MM.1S (cell line): ENCODE data around the gene DNER.
"Not testable (repeated sequence)": the region's sequence is repeated elsewhere in the genome, so short reads cannot be mapped to it uniquely, and the experiment has no call there.

Experiments
- DNase-seq: peaks from one replicate; pipeline ENCODE4 v3.0.0-alpha.2; 2015
- H2AFZ ChIP-seq: fragments of 300-600 bp; sonication (generic); 2 replicates; pipeline ENCODE4 v1.6.0; 2016; ENCODE audit warnings: antibody characterized with exemption, low read length
- H3F3A ChIP-seq: fragments of 300-600 bp; sonication (generic); 2 replicates; pipeline ENCODE4 v1.6.1; 2016; ENCODE audit warnings: mild to moderate bottlenecking, antibody characterized with exemption, low read length, moderate library complexity, mixed read lengths; ENCODE audit not compliant: insufficient read depth
- H3K27ac ChIP-seq: fragments of 300-600 bp; sonication (generic); 2 replicates; pipeline ENCODE4 v1.5.1; 2016; ENCODE audit warnings: mild to moderate bottlenecking, low read length
- H3K27me3 ChIP-seq: fragments of 300-600 bp; sonication (generic); replicated peaks from 2 replicates; pipeline ENCODE4 v1.6.0; 2016; ENCODE audit warnings: low read length; ENCODE audit not compliant: insufficient read depth
- H3K36me3 ChIP-seq: fragments of 300-600 bp; sonication (generic); replicated peaks from 2 replicates; pipeline ENCODE4 v1.6.1; 2016; ENCODE audit warnings: mild to moderate bottlenecking, low read length, mixed read lengths; ENCODE audit not compliant: insufficient read depth
- H3K4me1 ChIP-seq: fragments of 300-600 bp; sonication (generic); 2 replicates; pipeline ENCODE4 v1.6.1; 2016; ENCODE audit warnings: low read length, mixed read lengths
- H3K4me2 ChIP-seq: fragments of 300-600 bp; sonication (generic); 2 replicates; pipeline ENCODE4 v1.6.0; 2016; ENCODE audit warnings: low read depth, low read length
- H3K4me3 ChIP-seq: fragments of 300-600 bp; sonication (generic); 2 replicates; pipeline ENCODE4 v1.5.1; 2016; ENCODE audit warnings: low read length, mixed read lengths
- H3K79me2 ChIP-seq: fragments of 300-600 bp; sonication (generic); 2 replicates; pipeline ENCODE4 v1.6.1; 2016; ENCODE audit warnings: mixed run types, low read length, mixed read lengths
- H3K9ac ChIP-seq: fragments of 300-600 bp; sonication (generic); 2 replicates; pipeline ENCODE4 v1.6.1; 2016; ENCODE audit warnings: low read length, mixed read lengths
- H3K9me2 ChIP-seq: fragments of 300-600 bp; sonication (generic); replicated peaks from 2 replicates; pipeline ENCODE4 v1.6.1; 2016; ENCODE audit warnings: mild to moderate bottlenecking, low read length, mixed read lengths; ENCODE audit not compliant: insufficient read depth
- H3K9me3 ChIP-seq: fragments of 300-600 bp; sonication (generic); replicated peaks from 2 replicates; pipeline ENCODE4 v1.6.1; 2016; ENCODE audit warnings: mild to moderate bottlenecking, low read length, mixed read lengths; ENCODE audit not compliant: insufficient read depth
- H4K20me1 ChIP-seq: fragments of 300-600 bp; sonication (generic); 2 replicates; pipeline ENCODE4 v1.6.1; 2016; ENCODE audit warnings: mild to moderate bottlenecking, low read length, moderate library complexity, mixed read lengths; ENCODE audit not compliant: insufficient read depth
- EZH2 ChIP-seq: fragments of 300-600 bp; sonication (generic); optimal IDR thresholded peaks from 2 replicates; pipeline ENCODE3; 2017; ENCODE audit warnings: low read depth, mild to moderate bottlenecking, antibody characterized with exemption, low read length, mixed read lengths
- EZH2phosphoT487 ChIP-seq: fragments of 300-600 bp; sonication (generic); IDR thresholded peaks from 2 replicates; pipeline ENCODE4 v1.6.1; 2018; ENCODE audit warnings: antibody characterized with exemption, low read length
- TF ChIP-seq, protein P1 (sequence below): fragments of 300-600 bp; sonication (generic); IDR thresholded peaks from 2 replicates; pipeline ENCODE4 v1.5.1; 2016; ENCODE audit warnings: antibody characterized with exemption, low read length, mixed read lengths

Gene DNER

DNA sequence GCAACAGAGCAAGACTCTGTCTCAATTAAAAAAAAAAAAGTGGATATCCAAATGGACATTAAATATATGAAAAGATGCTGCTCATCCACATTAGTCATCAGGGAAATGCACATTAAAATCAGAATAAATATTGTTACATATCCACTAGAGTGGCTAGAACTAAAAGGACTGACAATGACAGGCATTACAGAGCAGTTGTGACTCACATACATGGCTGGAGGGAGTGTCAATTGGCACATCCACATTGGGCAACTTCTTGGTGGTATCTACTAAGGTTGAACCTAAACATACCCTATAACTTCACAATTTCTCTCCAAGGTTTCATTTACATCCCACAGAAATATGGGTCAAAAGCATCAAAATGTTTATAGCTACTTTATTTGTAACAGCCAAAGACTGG is 14.0 kb upstream of the DNER start:
- no peaks in the 10 kb centered on the region for H4K20me1 ChIP-seq
- no peaks in the 10 kb centered on the region for H3K79me2 ChIP-seq
- H3K27ac ChIP-seq: no peak overlapping the region
- TF ChIP-seq EZH2phosphoT487 (no peak), EZH2 (no peak)
- TF ChIP-seq, protein P1, sequence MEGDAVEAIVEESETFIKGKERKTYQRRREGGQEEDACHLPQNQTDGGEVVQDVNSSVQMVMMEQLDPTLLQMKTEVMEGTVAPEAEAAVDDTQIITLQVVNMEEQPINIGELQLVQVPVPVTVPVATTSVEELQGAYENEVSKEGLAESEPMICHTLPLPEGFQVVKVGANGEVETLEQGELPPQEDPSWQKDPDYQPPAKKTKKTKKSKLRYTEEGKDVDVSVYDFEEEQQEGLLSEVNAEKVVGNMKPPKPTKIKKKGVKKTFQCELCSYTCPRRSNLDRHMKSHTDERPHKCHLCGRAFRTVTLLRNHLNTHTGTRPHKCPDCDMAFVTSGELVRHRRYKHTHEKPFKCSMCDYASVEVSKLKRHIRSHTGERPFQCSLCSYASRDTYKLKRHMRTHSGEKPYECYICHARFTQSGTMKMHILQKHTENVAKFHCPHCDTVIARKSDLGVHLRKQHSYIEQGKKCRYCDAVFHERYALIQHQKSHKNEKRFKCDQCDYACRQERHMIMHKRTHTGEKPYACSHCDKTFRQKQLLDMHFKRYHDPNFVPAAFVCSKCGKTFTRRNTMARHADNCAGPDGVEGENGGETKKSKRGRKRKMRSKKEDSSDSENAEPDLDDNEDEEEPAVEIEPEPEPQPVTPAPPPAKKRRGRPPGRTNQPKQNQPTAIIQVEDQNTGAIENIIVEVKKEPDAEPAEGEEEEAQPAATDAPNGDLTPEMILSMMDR: no peak
- H3K27me3 ChIP-seq: no peaks in the 10 kb centered on the region
- H3K4me2 ChIP-seq: no peak overlapping the region
- no peaks in the 10 kb centered on the region for H3K36me3 ChIP-seq
- no peak overlapping the region for H3K9ac ChIP-seq
- H3K9me3 ChIP-seq: no peaks in the 10 kb centered on the region
- no peak for DNase-seq
- H3K9me2 ChIP-seq: no peaks in the 10 kb centered on the region
- no peak overlapping the region for H3K4me3 ChIP-seq
- no peak overlapping the region for H2AFZ ChIP-seq
- H3K4me1 ChIP-seq: no peaks in the 10 kb centered on the region
- no peaks in the 10 kb centered on the region for H3F3A ChIP-seq

DNA sequence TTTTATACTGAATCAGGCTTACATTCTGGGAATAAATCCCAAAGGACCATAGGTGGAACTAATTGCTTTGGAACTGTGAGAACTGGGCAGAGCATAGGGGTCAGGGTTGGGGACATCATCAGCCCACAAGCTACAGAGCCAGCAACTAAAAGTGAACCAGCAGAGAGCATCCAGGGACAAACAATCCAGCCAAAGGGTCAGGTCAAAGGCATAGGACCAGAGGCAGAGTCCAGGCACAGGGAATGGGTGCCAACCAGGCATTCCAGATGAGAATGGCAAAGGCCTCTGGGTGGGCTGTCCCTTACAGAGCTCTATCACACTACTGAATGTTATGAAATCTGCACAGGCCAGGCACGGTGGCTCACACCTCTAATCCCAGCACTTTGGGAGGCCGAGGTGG is 12.3 kb upstream of the DNER start:
- no peaks in the 10 kb centered on the region for H4K20me1 ChIP-seq
- H3K36me3 ChIP-seq: no peaks in the 10 kb centered on the region
- no peak overlapping the region for H3K4me2 ChIP-seq
- H3K9me2 ChIP-seq: no peaks in the 10 kb centered on the region
- H3K79me2 ChIP-seq: no peaks in the 10 kb centered on the region
- H3K9me3 ChIP-seq: no peaks in the 10 kb centered on the region
- no peak overlapping the region for H2AFZ ChIP-seq
- H3K27me3 ChIP-seq: no peaks in the 10 kb centered on the region
- no peak for DNase-seq
- no peak for TF ChIP-seq EZH2phosphoT487
- TF ChIP-seq, protein P1: no peak
- no peak for TF ChIP-seq EZH2
- H3K27ac ChIP-seq: no peak overlapping the region
- H3K4me1 ChIP-seq: no peaks in the 10 kb centered on the region
- H3K4me3 ChIP-seq: no peak overlapping the region
- H3F3A ChIP-seq: no peaks in the 10 kb centered on the region
- no peak overlapping the region for H3K9ac ChIP-seq

DNA sequence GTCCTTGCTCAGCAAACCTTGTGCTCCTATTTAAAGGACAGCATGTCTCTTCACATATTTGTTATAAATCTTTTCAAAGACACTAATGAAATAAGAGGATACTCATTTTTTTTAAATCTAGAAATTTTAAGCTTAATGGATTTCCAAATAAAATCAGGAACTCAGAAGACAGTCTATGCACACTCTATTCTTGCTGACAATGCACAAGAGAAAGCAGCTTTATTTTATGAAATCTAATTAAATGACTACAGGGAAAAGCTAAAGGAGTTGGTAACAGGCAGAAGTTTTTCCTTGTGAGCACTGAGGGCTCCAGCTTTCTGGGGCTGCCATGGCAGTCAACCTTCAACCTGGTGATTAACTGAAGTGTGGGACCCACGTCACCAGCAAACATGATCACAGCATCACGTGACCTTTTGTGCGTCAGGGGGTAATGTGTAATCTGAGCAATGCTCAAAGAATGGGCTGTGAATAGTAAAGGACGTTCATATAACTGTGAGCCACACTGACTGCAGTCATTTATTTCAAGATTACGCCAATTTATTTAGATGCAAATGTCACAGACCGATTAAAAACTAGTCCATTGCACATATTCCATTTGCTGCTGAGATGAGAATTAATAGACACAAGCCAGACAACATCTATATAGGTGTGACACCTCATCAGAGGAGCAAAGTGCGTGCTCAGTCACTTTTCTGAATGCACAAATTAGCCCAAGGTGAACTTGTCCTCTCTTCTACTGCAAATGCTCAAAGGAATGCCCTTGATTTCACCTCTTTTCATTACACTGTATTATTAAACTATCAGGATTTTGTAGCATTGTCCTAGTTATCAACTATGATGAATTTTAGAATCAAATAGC is 11.6 kb upstream of the DNER start:
- no peak overlapping the region for H2AFZ ChIP-seq
- no peak for DNase-seq

DNA sequence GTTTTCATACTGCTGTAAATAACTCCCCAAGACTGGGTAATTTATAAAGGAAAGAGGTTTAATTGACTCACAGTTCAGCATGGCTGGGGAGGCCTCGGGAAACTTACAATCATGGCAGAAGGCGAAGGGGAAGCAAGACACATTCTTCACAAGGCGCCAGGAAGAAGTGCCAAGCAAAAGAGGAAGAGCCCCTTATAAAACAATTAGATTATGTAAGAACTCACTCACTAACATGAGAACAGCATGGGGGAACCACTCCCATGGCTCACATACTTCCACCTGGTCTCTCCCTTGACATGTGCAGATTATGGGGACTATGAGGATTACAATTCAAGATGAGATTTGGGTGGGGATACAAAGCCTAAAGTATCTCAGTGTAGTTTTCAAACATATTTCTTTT is 8.8 kb upstream of the DNER start:
- H3K9me2 ChIP-seq, H3K9me3 ChIP-seq, H3K4me2 ChIP-seq, H3K4me3 ChIP-seq, DNase-seq, H3K4me1 ChIP-seq, H3K79me2 ChIP-seq, H3K27ac ChIP-seq, H3K36me3 ChIP-seq, H3K9ac ChIP-seq, H2AFZ ChIP-seq, H3K27me3 ChIP-seq, H3F3A ChIP-seq, H4K20me1 ChIP-seq: not testable (repeated sequence)

More for the DNA sequence above, 11.6 kb upstream of the DNER start:
- Histone ChIP-seq H3K4me2 (no peak overlapping the region), H3K9me2 (no peaks in the 10 kb centered on the region), H3K27ac (no peak overlapping the region), H3K4me1 (no peaks in the 10 kb centered on the region), H3K27me3 (no peaks in the 10 kb centered on the region), H3K4me3 (no peak overlapping the region), H4K20me1 (no peaks in the 10 kb centered on the region), H3K9me3 (no peaks in the 10 kb centered on the region), H3K79me2 (no peaks in the 10 kb centered on the region), H3F3A (no peaks in the 10 kb centered on the region), H3K36me3 (no peaks in the 10 kb centered on the region), H3K9ac (no peak overlapping the region)
- TF ChIP-seq EZH2phosphoT487 (no peak), EZH2 (no peak)
- TF ChIP-seq, protein P1: no peak
